GM08714 (cell line): ENCODE measurements around the gene SIRT3.

Experiments used
- H3K4me3 ChIP-seq: fragments of 200-500 bp; sonication (Bioruptor generic); 2 replicates; pipeline ENCODE4 v1.5.1; 2014; ENCODE audit warnings: mild to moderate bottlenecking, low read length, inconsistent platforms
- ZNF274 ChIP-seq: IDR thresholded peaks from 2 replicates; pipeline ENCODE4 v1.6.1; 2012; ENCODE audit warnings: mild to moderate bottlenecking, low read depth, low read length

SIRT3 gene

GRCh38 chr11:259413-259812, 23.3 kb upstream of the SIRT3 start:
- TF ChIP-seq ZNF274 = no peak
- no peak overlapping the region for H3K4me3 ChIP-seq

- H3K4me3 ChIP-seq = no peak overlapping the region
- no peak for TF ChIP-seq ZNF274
Observed at GRCh38 chr11:257766-258493, 21.8 kb upstream of the SIRT3 start.

DNA sequence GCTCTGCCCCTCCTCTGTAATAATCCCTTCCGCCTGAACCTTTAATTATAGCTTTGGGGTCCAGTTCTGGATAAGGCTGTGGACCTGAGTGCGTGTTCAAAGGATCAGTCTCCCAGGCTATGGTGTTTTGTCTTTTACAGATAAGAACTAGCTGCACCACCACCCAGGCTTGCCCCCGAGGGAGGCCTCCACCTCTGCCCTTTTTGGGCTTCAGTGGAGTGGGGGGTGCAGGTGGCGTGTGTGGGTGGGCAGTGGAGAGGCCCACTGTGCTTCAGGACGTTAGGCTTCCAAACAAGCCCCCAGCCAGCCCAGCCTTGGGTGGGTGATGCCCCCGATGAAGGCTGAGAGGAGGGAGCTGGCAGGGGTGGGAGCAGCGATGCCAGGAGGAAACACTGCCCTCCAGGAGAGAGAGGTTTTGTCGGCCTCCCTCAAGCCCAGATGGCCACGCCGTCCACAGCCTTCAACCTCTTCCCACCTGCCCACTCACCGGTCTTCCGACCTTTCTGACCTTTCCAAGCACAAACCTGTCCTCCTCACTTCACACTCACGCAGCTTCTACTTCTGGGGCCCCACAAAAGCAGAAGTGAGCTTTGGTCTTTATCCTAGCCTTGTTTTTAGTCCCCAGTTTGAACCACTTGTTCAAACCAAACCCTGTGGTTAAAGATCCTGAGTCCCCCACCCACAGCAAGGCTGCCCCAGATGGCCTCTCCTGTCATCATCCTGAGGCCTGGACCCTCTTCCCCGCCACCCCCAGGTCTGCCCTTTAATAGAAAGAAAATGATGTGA, 21.0 kb upstream of the SIRT3 start:
- no peak overlapping the region for H3K4me3 ChIP-seq
- TF ChIP-seq ZNF274 = no peak

- H3K4me3 ChIP-seq = no peak overlapping the region
- no peak for TF ChIP-seq ZNF274
Observed at GRCh38 chr11:255816-256215, 19.7 kb upstream of the SIRT3 start.

- no peak overlapping the region for H3K4me3 ChIP-seq
- no peak for TF ChIP-seq ZNF274
Observed at GRCh38 chr11:255176-255575, 19.0 kb upstream of the SIRT3 start.

- H3K4me3 ChIP-seq = no peak overlapping the region
- TF ChIP-seq ZNF274 = no peak
Observed at GRCh38 chr11:253886-254270, 17.7 kb upstream of the SIRT3 start.

- H3K4me3 ChIP-seq = no peak overlapping the region
- no peak for TF ChIP-seq ZNF274
Observed at GRCh38 chr11:253160-253885, 17.2 kb upstream of the SIRT3 start.

- no peak for TF ChIP-seq ZNF274
- H3K4me3 ChIP-seq = no peak overlapping the region
Observed at GRCh38 chr11:252666-253065, 16.5 kb upstream of the SIRT3 start.

GRCh38 chr11:251550-251949, 15.4 kb upstream of the SIRT3 start:
- no peak for TF ChIP-seq ZNF274
- H3K4me3 ChIP-seq = no peak overlapping the region

- TF ChIP-seq ZNF274 = no peak
- no peak overlapping the region for H3K4me3 ChIP-seq
Observed at GRCh38 chr11:250740-251299, 14.7 kb upstream of the SIRT3 start.

DNA sequence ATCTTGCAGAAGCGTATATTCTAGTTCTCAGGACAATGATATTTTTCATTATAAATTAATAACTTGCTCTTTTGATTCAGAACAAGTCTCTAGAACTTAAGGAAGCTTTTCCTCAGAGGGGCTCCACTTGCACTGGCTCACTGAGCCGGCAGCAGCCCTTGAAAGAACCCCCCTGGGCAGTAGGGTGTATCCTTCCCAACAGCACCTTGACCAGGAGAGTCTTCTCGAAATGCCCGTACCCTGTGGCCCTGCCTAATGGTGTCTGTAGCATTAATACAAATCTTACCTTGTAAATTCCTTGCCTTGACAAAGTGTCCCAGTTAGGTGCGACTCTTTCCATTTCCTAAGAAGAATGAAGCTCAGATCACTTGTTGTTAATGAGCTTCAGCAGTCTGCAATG, 14.1 kb upstream of the SIRT3 start:
- H3K4me3 ChIP-seq = no peak overlapping the region
- TF ChIP-seq ZNF274 = no peak

DNA sequence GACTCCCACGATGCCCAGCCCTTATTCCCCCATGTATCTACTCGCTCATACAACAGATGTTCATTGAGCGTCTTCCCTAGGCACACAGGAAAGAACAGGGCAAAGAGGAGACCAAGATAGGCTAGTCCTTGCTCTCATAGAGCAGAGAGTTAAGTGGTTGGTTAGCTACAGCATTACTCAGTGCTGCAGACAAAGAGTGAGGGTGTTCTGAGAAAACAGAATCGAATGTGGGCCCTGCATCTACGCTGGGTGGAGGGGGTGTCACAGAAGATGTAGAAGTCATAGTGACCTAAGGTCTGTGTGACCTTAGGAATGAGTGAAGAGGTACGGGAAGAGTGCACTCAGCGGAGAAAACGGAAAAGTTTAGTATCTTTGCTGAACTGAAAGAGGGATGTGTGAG, 12.9 kb upstream of the SIRT3 start:
- no peak overlapping the region for H3K4me3 ChIP-seq
- TF ChIP-seq ZNF274 = no peak

DNA sequence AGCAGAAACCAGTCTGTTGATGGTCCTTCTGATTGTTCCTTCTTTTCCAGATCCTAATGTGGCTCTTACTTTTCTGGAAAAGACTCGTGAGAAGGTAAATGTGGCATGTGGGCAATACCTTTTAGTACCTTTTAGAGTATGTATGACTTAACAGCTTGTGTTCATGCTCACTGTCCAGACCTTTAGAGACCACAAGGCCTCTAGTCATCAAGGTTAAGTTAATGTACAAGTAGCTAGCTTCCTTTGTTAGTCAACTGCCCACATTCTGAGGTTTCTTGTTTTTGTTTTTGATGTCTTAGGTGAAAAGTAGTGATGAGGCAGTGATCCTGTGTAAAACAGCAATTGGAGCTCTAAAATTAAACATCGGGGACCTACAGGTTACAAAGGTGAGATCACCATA, 8.2 kb upstream of the SIRT3 start:
- no peak overlapping the region for H3K4me3 ChIP-seq
- no peak for TF ChIP-seq ZNF274

GRCh38 chr11:241634-242033, 5.5 kb upstream of the SIRT3 start:
- H3K4me3 ChIP-seq = no peak overlapping the region
- TF ChIP-seq ZNF274 = no peak
